ENCODE measurements around the gene KIRREL2. TPM values are rescaled to one million over a fixed set of nuclear protein-coding genes. Genes with fewer than 3 reads are reported as not detected.
"Not testable (repeated sequence)": the region's sequence is repeated elsewhere in the genome, so short reads cannot be mapped to it uniquely, and the experiment has no call there.

The KIRREL2 gene
- total RNA-seq, 1 donor from 2014 or later = 2.1 TPM

DNA sequence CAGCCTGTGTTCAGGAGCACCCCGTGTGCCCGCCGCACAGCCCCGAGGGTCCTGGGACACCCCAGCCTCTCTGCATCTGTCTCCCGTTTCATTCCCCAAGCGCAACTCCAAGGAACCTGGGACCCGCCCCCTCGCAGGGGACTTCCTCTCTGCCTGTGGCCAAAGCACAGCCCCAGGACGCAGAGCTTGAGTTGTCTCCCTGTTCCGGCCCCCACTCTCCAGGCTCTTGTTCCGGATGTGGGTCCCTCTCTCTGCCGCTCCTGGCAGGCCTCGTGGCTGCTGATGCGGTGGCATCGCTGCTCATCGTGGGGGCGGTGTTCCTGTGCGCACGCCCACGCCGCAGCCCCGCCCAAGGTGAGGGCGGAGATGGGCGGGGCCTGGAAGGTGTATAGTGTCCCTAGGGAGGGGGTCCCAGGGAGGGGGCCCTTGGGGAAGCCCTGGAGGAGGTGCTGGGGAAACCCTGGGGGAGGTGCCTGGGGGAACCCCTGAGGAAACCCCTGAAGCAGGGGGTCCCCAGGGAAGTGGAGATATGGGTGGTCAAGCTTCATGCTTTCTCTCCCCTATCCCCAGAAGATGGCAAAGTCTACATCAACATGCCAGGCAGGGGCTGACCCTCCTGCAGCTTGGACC lies 47.0 kb downstream of the KIRREL2 start:
- Mint-ChIP-seq H3K27me3 (no peaks in the 10 kb centered on the region), H3K36me3 (ENCODE audit: low read depth) (peaks cover 13% of the 10 kb centered on the region), H3K27ac (peak overlapping the region; percentile 93), H3K4me3 (peak overlapping the region; percentile 89), H3K9me3 (no peaks in the 10 kb centered on the region), H3K4me1 (peaks cover 42% of the 10 kb centered on the region)
- peak; percentile 97 for DNase-seq
- intact Hi-C loops (cut with micrococcal nuclease) = loop anchor here (5.0 kb wide), 1 partner anchor 146 kb away; the partner anchor contains the start of genes HSPB6 and PROSER3

DNA sequence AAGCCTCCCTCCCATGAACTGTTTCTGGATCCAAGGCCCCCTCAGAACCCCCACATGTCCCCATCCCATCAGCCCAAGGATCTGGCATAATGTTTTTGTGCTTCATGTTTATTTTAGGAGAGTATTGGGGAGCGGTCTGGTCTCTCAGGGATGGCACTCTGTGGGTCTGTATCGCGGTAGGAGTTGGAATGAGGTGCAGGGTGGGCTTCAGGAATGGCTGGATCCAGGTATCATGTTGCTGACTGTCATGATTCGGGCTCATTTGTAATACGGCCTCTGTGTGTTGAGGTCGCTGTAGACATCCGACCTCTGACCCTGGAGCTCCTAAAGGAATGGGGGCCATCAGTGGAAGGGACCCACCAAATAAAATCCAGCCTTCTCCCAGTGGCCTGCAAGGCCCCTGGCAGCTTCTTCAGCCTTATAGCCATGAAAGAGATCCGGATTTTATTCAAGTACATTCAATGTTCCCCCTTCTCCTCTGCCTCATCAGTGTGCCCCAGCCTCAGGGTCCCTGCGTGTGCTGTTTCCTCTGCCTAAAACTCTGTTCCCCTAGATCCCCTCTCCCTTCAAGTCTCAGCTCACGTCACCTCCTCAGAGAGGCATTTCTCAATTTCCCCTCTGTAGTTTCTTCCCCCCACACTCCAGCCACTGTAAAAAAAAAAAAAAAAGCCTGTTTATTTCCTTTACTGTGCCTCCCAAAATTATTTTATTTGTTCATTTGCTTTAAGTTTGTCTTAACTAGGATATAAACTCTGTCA lies 47.8 kb downstream of the KIRREL2 start:
- Mint-ChIP-seq H3K9me3 (no peaks in the 10 kb centered on the region), H3K4me1 (peaks cover 44% of the 10 kb centered on the region), H3K27me3 (no peaks in the 10 kb centered on the region), H3K36me3 (ENCODE audit: low read depth) (peaks cover 7% of the 10 kb centered on the region), H3K4me3 (peak overlapping the region; percentile 89), H3K27ac (peak overlapping the region; percentile 83)
- DNase-seq = no peak
- intact Hi-C loops (cut with micrococcal nuclease) = loop anchor here (5.0 kb wide), 1 partner anchor 147 kb away; the partner anchor contains the start of genes HSPB6 and PROSER3

GRCh38 chr19:35905178-35905727 lies 48.5 kb downstream of the KIRREL2 start:
- Mint-ChIP-seq H3K4me3 (no peak overlapping the region), H3K27ac (peak overlapping the region; percentile 83), H3K9me3 (no peaks in the 10 kb centered on the region), H3K27me3 (no peaks in the 10 kb centered on the region), H3K4me1 (peaks cover 44% of the 10 kb centered on the region), H3K36me3 (ENCODE audit: low read depth) (peaks cover 6% of the 10 kb centered on the region)
- DNase-seq = no peak
- intact Hi-C loops (cut with micrococcal nuclease) = no loop called here

DNA sequence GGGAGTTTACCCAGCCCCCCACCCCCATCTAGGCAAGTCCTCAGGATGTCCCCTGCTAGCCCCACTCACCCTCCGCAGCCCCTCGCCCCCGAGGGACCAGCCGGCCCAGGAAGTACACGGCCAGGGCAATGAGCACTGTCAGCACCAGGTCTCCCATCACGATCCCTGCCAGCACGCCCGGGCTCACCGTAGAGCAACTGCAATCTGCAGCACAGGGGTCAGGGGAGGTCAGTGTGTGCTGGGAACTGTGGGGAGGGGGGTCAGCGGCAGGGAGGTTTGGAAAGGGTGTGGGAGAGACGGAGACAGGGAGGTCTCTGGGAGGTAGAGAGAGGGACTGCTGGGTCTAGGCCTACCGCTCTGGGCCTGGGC lies 50.6 kb downstream of the KIRREL2 start:
- no peak overlapping the region for H3K4me3 Mint-ChIP-seq
- intact Hi-C loops (cut with micrococcal nuclease) = no loop called here

DNA sequence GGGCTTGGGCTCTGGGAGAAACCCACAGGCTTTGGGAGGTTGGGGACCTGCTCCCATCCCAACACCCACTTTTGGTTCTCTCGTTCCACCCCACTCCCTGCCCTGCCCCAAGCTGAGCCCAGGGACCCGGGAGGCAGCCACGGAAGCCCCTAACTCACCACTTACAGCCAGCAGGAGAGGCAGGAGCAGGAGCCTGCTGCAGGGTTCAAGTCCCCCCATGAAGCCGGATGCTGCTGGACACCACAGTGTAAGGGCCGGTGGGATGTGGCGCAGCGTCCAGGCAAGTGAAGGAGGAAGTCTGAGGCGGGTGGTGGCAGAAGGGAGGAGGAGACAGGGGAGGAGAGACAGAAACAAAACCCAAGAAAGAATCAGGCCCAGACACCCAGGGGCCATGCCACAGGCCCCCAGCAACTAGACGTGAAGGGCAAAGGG lies 51.3 kb downstream of the KIRREL2 start, which contains the start of gene TYROBP:
Gene TYROBP, minus strand, starts transcription at position 286 of the 432 bp plus-strand sequence. Its CDS starts 67 bp downstream, at position 219.
- peaks cover 6% of the 10 kb centered on the region for H3K36me3 Mint-ChIP-seq (ENCODE audit: low read depth)
- intact Hi-C loops (cut with micrococcal nuclease) = no loop called here
- no peak for DNase-seq
- H3K4me1 Mint-ChIP-seq = peaks cover 29% of the 10 kb centered on the region
- H3K27ac Mint-ChIP-seq = peak within 1 kb of the TSS; percentile 39
- H3K4me3 Mint-ChIP-seq = no peak within 1 kb of the TSS
- no peaks in the 10 kb centered on the region for H3K9me3 Mint-ChIP-seq
- H3K27me3 Mint-ChIP-seq = no peaks in the 10 kb centered on the region

More for the DNA sequence above, 50.6 kb downstream of the KIRREL2 start:
- no peaks in the 10 kb centered on the region for H3K27me3 Mint-ChIP-seq
- peak overlapping the region; percentile 36 for H3K27ac Mint-ChIP-seq
- H3K36me3 Mint-ChIP-seq (ENCODE audit: low read depth) = peaks cover 6% of the 10 kb centered on the region
- H3K9me3 Mint-ChIP-seq = no peaks in the 10 kb centered on the region
- peaks cover 34% of the 10 kb centered on the region for H3K4me1 Mint-ChIP-seq
- DNase-seq = no peak

- Mint-ChIP-seq H3K9me3 (no peaks in the 10 kb centered on the region), H3K27me3 (no peaks in the 10 kb centered on the region), H3K4me3 (no peak overlapping the region), H3K36me3 (ENCODE audit: low read depth) (no peaks in the 10 kb centered on the region), H3K27ac (peak overlapping the region; percentile 39), H3K4me1 (peaks cover 24% of the 10 kb centered on the region)
- intact Hi-C loops (cut with micrococcal nuclease) = no loop called here
- no peak for DNase-seq
These were observed 52.4 kb downstream of the KIRREL2 start for GRCh38 chr19:35908973-35909683.

DNA sequence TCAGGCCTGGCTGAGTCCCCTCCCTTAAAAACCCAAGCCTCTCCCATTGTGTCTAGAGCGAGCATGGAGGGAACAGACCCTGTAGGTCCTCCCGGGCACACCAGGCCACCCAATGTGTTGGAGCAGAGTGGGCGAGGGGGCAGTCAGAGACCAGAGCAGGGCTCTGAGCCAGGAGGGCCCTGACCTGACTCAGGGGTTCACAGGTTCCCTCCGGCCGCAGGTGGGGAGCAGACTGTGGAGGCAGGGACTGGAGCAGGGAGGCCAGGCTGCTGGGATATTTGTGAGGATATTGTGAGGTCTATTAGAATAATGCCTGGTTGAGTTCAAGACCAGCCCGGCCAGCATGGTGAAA lies 52.9 kb downstream of the KIRREL2 start:
- Mint-ChIP-seq H3K9me3 (no peaks in the 10 kb centered on the region), H3K36me3 (ENCODE audit: low read depth) (no peaks in the 10 kb centered on the region), H3K27me3 (no peaks in the 10 kb centered on the region), H3K27ac (no peak overlapping the region), H3K4me3 (no peak overlapping the region), H3K4me1 (peaks cover 19% of the 10 kb centered on the region)
- intact Hi-C loops (cut with micrococcal nuclease) = no loop called here
- no peak for DNase-seq

DNA sequence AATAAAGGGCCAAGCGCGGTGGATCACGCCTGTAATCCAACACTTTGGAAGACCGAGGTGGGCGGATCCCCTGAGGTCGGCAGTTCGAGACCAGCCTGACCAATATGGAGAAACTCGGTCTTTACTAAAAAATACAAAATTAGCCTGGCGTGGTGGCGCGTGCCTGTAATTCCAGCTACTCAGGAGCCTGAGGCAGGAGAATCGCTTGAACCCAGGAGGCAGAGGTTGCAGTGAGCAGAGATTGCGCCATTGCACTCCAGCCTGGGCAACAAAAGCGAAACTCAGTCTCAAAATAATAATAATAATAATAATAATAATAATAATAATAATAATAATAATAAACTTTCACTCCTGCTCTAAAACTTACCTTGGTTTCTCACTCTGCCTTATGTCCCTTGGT lies 53.6 kb downstream of the KIRREL2 start:
- H3K36me3 Mint-ChIP-seq (ENCODE audit: low read depth); DNase-seq; H3K27me3 Mint-ChIP-seq; intact Hi-C loops (cut with micrococcal nuclease); H3K9me3 Mint-ChIP-seq; H3K27ac Mint-ChIP-seq; H3K4me3 Mint-ChIP-seq: not testable (repeated sequence)
- H3K4me1 Mint-ChIP-seq = peaks cover 16% of the 10 kb centered on the region

GRCh38 chr19:35911173-35911572 lies 54.5 kb downstream of the KIRREL2 start:
- peaks cover 16% of the 10 kb centered on the region for H3K4me1 Mint-ChIP-seq
- intact Hi-C loops (cut with micrococcal nuclease) = no loop called here
- H3K36me3 Mint-ChIP-seq (ENCODE audit: low read depth) = no peaks in the 10 kb centered on the region
- H3K27me3 Mint-ChIP-seq = peaks cover 1% of the 10 kb centered on the region
- H3K9me3 Mint-ChIP-seq = no peaks in the 10 kb centered on the region
- DNase-seq = no peak
- H3K27ac Mint-ChIP-seq = no peak overlapping the region
- no peak overlapping the region for H3K4me3 Mint-ChIP-seq

DNA sequence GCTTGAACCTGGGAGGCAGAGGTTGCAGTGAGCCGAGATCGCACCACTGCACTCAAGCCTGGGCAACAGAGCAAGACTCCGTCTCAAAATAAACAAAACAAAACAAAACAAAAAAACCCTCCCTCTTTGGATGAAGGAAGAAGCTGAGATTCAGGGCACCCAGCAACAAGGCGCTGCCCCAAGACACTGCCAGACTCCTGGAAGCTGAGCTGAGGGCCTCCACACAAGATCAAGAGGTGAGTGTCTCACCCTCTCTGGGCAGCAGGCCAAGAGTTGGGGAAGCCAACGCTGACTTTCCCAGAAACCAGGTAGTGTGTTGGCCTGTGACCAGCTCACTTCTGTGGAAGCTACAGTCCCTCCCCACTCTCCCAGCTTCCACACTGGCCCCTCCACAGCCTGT lies 55.1 kb downstream of the KIRREL2 start:
- Mint-ChIP-seq H3K27ac (no peak overlapping the region), H3K9me3 (no peaks in the 10 kb centered on the region), H3K4me3 (no peak overlapping the region), H3K4me1 (peaks cover 16% of the 10 kb centered on the region), H3K27me3 (peaks cover 1% of the 10 kb centered on the region), H3K36me3 (ENCODE audit: low read depth) (no peaks in the 10 kb centered on the region)
- intact Hi-C loops (cut with micrococcal nuclease) = no loop called here
- DNase-seq = no peak

- Mint-ChIP-seq H3K27me3 (peaks cover 1% of the 10 kb centered on the region), H3K27ac (no peak overlapping the region), H3K4me3 (no peak overlapping the region), H3K36me3 (ENCODE audit: low read depth) (no peaks in the 10 kb centered on the region), H3K4me1 (peaks cover 16% of the 10 kb centered on the region), H3K9me3 (no peaks in the 10 kb centered on the region)
- no peak for DNase-seq
- intact Hi-C loops (cut with micrococcal nuclease) = no loop called here
These were observed 56.9 kb downstream of the KIRREL2 start for GRCh38 chr19:35913589-35913988.

DNA sequence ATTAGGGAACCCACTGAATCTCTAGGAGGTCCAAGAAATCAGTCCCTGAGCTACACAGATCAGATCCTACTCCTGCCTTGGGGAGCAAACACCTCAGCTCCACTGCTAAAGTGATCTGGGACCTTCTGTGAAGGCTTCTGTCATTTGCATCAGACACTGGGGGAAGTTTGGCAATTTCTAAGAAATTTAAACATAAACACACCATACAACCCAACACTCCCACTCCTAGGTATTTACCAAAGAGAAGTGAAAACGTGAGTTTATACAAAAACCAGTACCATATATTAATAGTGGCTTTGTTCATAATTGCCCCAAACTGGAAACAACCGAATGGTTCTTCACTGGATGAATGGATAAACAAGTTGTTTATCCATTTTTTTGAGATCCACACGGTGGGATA lies 58.7 kb downstream of the KIRREL2 start:
- Mint-ChIP-seq H3K4me3 (no peak overlapping the region), H3K27me3 (peaks cover 3% of the 10 kb centered on the region), H3K27ac (no peak overlapping the region), H3K4me1 (peaks cover 12% of the 10 kb centered on the region), H3K9me3 (no peaks in the 10 kb centered on the region), H3K36me3 (ENCODE audit: low read depth) (no peaks in the 10 kb centered on the region)
- no peak for DNase-seq
- intact Hi-C loops (cut with micrococcal nuclease) = no loop called here

Measured in activated CD4-positive, alpha-beta T cell treated with anti-CD3 and anti-CD28 coated beads, Interleukin-2, amount 10 ng/mL, durations not matched to agents 24 days and 14 days (primary cell).